ENCODE results near the gene FYB1.
A peak's percentile ranks its signal among the peaks of the same experiment; 100 is the strongest.

Gene FYB1

GRCh38 chr5:39058178-39058921 is 161.0 kb downstream of the FYB1 start:
- peak overlapping the region; percentile 28 for H3K27ac ChIP-seq
- TF ChIP-seq CTCF (conservative IDR thresholded peaks at IDR 0.05) = no peak

GRCh38 chr5:39057734-39058133 is 161.6 kb downstream of the FYB1 start:
- no peak for TF ChIP-seq CTCF (conservative IDR thresholded peaks at IDR 0.05)
- peak overlapping the region; percentile 28 for H3K27ac ChIP-seq

DNA sequence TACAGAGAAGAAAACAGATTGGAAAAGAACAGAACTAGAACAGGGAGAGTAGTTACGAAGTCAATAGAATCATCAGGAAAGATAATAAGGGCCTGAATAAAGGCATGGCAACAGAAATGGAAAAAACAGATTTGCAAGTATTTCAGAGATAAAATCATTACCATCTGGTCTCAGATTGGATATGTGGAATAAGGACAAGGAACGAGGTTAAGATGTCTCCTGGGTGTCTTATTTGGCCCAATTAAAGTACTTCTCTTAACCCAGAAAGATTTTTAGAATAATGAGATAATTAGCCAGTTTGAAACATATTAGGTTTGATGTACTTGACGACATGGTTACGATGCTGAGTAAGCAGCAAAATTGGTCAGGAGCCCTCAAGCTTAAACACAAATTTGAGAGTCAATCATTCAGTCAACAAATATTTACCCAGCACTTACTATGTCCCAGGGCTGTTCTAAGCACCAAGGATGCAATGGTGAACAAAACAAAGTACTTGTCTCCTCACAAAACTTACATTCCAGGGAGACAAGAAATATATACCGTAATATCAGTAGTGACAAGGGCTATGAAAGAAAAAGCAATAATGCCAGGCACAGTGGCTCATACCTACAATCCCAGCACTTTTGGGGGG is 163.5 kb downstream of the FYB1 start:
- no peak for TF ChIP-seq CTCF (conservative IDR thresholded peaks at IDR 0.05)
- 0 out of 2 replicates have a peak overlapping the region, but pooled peaks have one; percentile 3 for H3K27ac ChIP-seq
